IMR-90 (cell line): ENCODE measurements around the gene BPIFB1. TPM values are rescaled to one million over a fixed set of nuclear protein-coding genes. Genes with fewer than 3 reads are reported as not detected.

Source experiments
- ATAC-seq: fragments of 200-7000 bp; cut with Tn5 transposase; 2 replicates; pipeline ENCODE4 v1.9.1; 2020; ENCODE audit warnings: low read depth, mild to moderate bottlenecking, moderate library complexity
- BruUV-seq: library from RNA; stranded (reverse); fragments of 400-500 nt; replicated peaks from 2 replicates; lab custom pipeline; 2021; lab: Mats Ljungman, UMichigan
- CTCF ChIA-PET: fragments of 300-600 bp; formaldehyde crosslinking; extraction: SDS; loops from one replicate; lab custom pipeline; 2021; ENCODE audit warnings: antibody characterized with exemption; lab: Yijun Ruan, JAX
- POLR2A ChIA-PET: fragments of 300-600 bp; sonication (Branson Sonifier 250); formaldehyde crosslinking; loops from one replicate; lab custom pipeline; 2022; ENCODE audit warnings: antibody characterized with exemption; ENCODE audit not compliant: unreplicated experiment; lab: Charles Lee
- DNase-seq: peaks from one replicate; pipeline ENCODE4 v3.0.0; 2013
- H2AFZ ChIP-seq: replicated peaks from 2 replicates; pipeline ENCODE3; 2013; ENCODE audit warnings: low read length, mild to moderate bottlenecking; ENCODE audit not compliant: poor library complexity
- H2AK5ac ChIP-seq: 2 replicates; pipeline ENCODE4 v1.6.1; 2013; ENCODE audit warnings: low read depth, low read length, inconsistent platforms
- H2AK9ac ChIP-seq: replicated peaks from 2 replicates; pipeline ENCODE3; 2013; ENCODE audit warnings: mild to moderate bottlenecking, low read depth, low read length, moderate library complexity; ENCODE audit not compliant: poor library complexity
- H2BK120ac ChIP-seq: 2 replicates; pipeline ENCODE4 v1.6.1; 2013; ENCODE audit warnings: low read depth, low read length, inconsistent platforms
- H2BK15ac ChIP-seq: 3 replicates; pipeline ENCODE4 v1.6.1; 2013; ENCODE audit warnings: low read depth, low read length, inconsistent platforms
- H2BK20ac ChIP-seq: 2 replicates; pipeline ENCODE4 v1.6.1; 2013; ENCODE audit warnings: low read depth, mild to moderate bottlenecking, inconsistent platforms, low read length, moderate library complexity
- H2BK5ac ChIP-seq: 2 replicates; pipeline ENCODE4 v1.6.1; 2013; ENCODE audit warnings: mild to moderate bottlenecking, low read depth, low read length, inconsistent platforms; ENCODE audit not compliant: poor library complexity, severe bottlenecking
- H3K14ac ChIP-seq: replicated peaks from 2 replicates; pipeline ENCODE4 v1.6.1; 2013; ENCODE audit warnings: low read depth, low read length, inconsistent platforms
- H3K18ac ChIP-seq: 2 replicates; pipeline ENCODE4 v1.6.1; 2013; ENCODE audit warnings: low read depth, low read length, control low read depth
- H3K23ac ChIP-seq: 2 replicates; pipeline ENCODE4 v1.6.1; 2013; ENCODE audit warnings: low read depth, low read length, inconsistent platforms
- H3K27ac ChIP-seq: 2 replicates; pipeline ENCODE4 v1.5.1; 2013; ENCODE audit warnings: mild to moderate bottlenecking, control low read depth, low read length; ENCODE audit not compliant: insufficient read depth
- H3K27me3 ChIP-seq: 2 replicates; pipeline ENCODE4 v1.6.1; 2013; ENCODE audit warnings: low read length; ENCODE audit not compliant: control insufficient read depth, insufficient read depth
- H3K36me3 ChIP-seq: 2 replicates; pipeline ENCODE4 v1.6.1; 2013; ENCODE audit warnings: low read length, mixed read lengths; ENCODE audit not compliant: control insufficient read depth, insufficient read depth
- H3K4ac ChIP-seq: 2 replicates; pipeline ENCODE4 v1.6.1; 2013; ENCODE audit warnings: low read depth, low read length, inconsistent platforms
- H3K4me1 ChIP-seq: 2 replicates; pipeline ENCODE4 v1.6.1; 2013; ENCODE audit warnings: low read length, mixed read lengths; ENCODE audit not compliant: control insufficient read depth, insufficient read depth
- H3K4me2 ChIP-seq: 2 replicates; pipeline ENCODE4 v1.6.1; 2013; ENCODE audit warnings: low read depth, mild to moderate bottlenecking, control low read depth, low read length, moderate library complexity
- H3K4me3 ChIP-seq: 2 replicates; pipeline ENCODE4 v1.5.1; 2013; ENCODE audit warnings: low read depth, mild to moderate bottlenecking, control low read depth, low read length, moderate library complexity; ENCODE audit not compliant: insufficient read depth
- H3K56ac ChIP-seq: 2 replicates; pipeline ENCODE4 v1.6.1; 2013; ENCODE audit warnings: low read length, inconsistent platforms; ENCODE audit not compliant: insufficient read depth; ENCODE audit errors: extremely low read depth
- H3K79me1 ChIP-seq, 2 experiments: 2 replicates each; pipeline ENCODE4 v1.6.1; 2013; ENCODE audit warnings: low read length in 2 of 2, inconsistent platforms in 1 of 2, low read depth in 1 of 2
- H3K9ac ChIP-seq: 2 replicates; pipeline ENCODE4 v1.6.1; 2013; ENCODE audit warnings: low read depth, low read length, control low read depth
- H3K9me1 ChIP-seq: 2 replicates; pipeline ENCODE4 v1.6.1; 2013; ENCODE audit warnings: low read length, inconsistent platforms; ENCODE audit not compliant: insufficient read depth
- H3K9me3 ChIP-seq: 2 replicates; pipeline ENCODE4 v1.6.1; 2013; ENCODE audit warnings: low read length; ENCODE audit not compliant: control insufficient read depth, insufficient read depth
- H4K20me1 ChIP-seq: 2 replicates; pipeline ENCODE4 v1.6.1; 2013; ENCODE audit warnings: low read length, inconsistent platforms; ENCODE audit not compliant: insufficient read depth
- H4K5ac ChIP-seq: 2 replicates; pipeline ENCODE4 v1.6.1; 2013; ENCODE audit warnings: mild to moderate bottlenecking, low read depth, low read length, control low read depth
- H4K8ac ChIP-seq, 2 experiments: 2 replicates each; pipeline ENCODE4 v1.6.1; 2013; ENCODE audit warnings: low read depth in 2 of 2, low read length in 2 of 2, control low read depth in 1 of 2, inconsistent platforms in 1 of 2
- H4K91ac ChIP-seq: 2 replicates; pipeline ENCODE4 v1.6.1; 2013; ENCODE audit warnings: low read depth, low read length, inconsistent platforms; ENCODE audit not compliant: insufficient read depth
- BHLHE40 ChIP-seq: fragments of 150-350 bp; IDR thresholded peaks from 2 replicates; pipeline ENCODE4 v1.6.1; 2016; ENCODE audit warnings: mild to moderate bottlenecking, low read depth, low read length
- whole genome bisulfite sequencing, 2 experiments: methylation state at CpG; one replicate each; pipeline versions ENCODE4 v1.1.5 to v1.1.7; 2013; ENCODE audit warnings: missing lambda C conversion rate in 2 of 2; ENCODE audit not compliant: insufficient read length in 1 of 2; ENCODE audit errors: extremely low coverage in 2 of 2; 5-methylcytosine and 5-hydroxymethylcytosine counted together
- dilution Hi-C: fragments of 300-500 bp; cut with HindIII; formaldehyde crosslinking; loops from one replicate; pipeline ENCODE4 v1.14.3; 2018; ENCODE audit warnings: low sequenced_read_pairs; ENCODE audit not compliant: unreplicated experiment
- in situ Hi-C: fragments of 300-500 bp; cut with MboI; formaldehyde crosslinking; loops from 3 replicates; pipeline ENCODE4 v1.14.3; 2019; ENCODE audit warnings: low sequenced_read_pairs, inconsistent platforms, mixed read lengths
- intact Hi-C: fragments of 100-400 bp; cut with micrococcal nuclease; formaldehyde crosslinking; loops from 2 replicates; pipeline ENCODE4 v1.10.0; 2022
- polyA plus RNA-seq, 3 experiments: library from polyadenylated mRNA; depleted of rRNA; stranded (reverse); fragments of >200 nt; gene quantifications; 2 replicates each; pipeline ENCODE4 v1.2.3, GENCODE V29; 2012; ENCODE audit warnings: low replicate concordance in 1 of 3
- total RNA-seq: library from RNA; depleted of rRNA; stranded (reverse); fragments of >200 nt; gene quantifications from 2 replicates; pipeline ENCODE4 v1.2.3, GENCODE V29; 2012

The BPIFB1 gene
- total and polyA plus RNA-seq, 2 of the 4 experiments (the other 2 are of a cell fraction): not detected

- Histone ChIP-seq H2AK5ac (no peak overlapping the region), H3K9ac (no peak overlapping the region), H3K9me3 (no peaks in the 10 kb centered on the region), H2AK9ac (no peak overlapping the region), H2BK5ac (no peak overlapping the region), H3K79me1 (no peaks in the 10 kb centered on the region), H3K4me2 (no peak overlapping the region), H3K36me3 (no peaks in the 10 kb centered on the region), H3K56ac (no peak overlapping the region), H3K14ac (no peak overlapping the region), H3K27me3 (peaks cover 9% of the 10 kb centered on the region), H3K9me1 (peaks cover 4% of the 10 kb centered on the region; the same call in 1 of the 2 replicates), H3K4me3 (no peak overlapping the region), H4K20me1 (no peaks in the 10 kb centered on the region; the same call in 1 of the 2 replicates), H3K18ac (no peak overlapping the region), H3K23ac (no peak overlapping the region), H4K5ac (no peak overlapping the region), H3K4me1 (no peaks in the 10 kb centered on the region), H2BK120ac (no peak overlapping the region), H4K8ac (no peak overlapping the region), H2BK15ac (no peak overlapping the region), H2AFZ (no peak overlapping the region), H2BK20ac (no peak overlapping the region), H3K4ac (no peak overlapping the region), H4K91ac (no peak overlapping the region), H3K27ac (no peak overlapping the region)
- in situ Hi-C loops: no loop called here
- whole genome bisulfite sequencing, 2 experiments: 82% methylated on average over 3 of the region's 4 CpGs; no CpG with 5 or more reads in 1 of the 2 experiments
- ChIA-PET POLR2A (no interaction called here), CTCF (no interaction called here)
- dilution Hi-C loops: no loop called here
- TF ChIP-seq BHLHE40: no peak
- ATAC-seq (no peak), DNase-seq (no peak)
- intact Hi-C loops: no loop called here
- BruUV-seq: no TSS peak
These were observed 60.5 kb downstream of the BPIFB1 start for GRCh38 chr20:33343521-33343920.
